K562 (cell line): ENCODE data around the gene RAPSN. TPM values are rescaled to one million over a fixed set of nuclear protein-coding genes. Genes with fewer than 3 reads are reported as not detected.

ENCODE experiments used
- DLX4 ChIP-seq: fragments of 250-450 bp; sonication (Bioruptor Pico); IDR thresholded peaks from 2 replicates; pipeline ENCODE4 v1.6.1; 2021; ENCODE audit warnings: mild to moderate bottlenecking
- FIP1L1 ChIP-seq: fragments of 200-400 bp; formaldehyde crosslinking; IDR thresholded peaks from 2 replicates; pipeline ENCODE4 v1.6.1; 2018; ENCODE audit warnings: mild to moderate bottlenecking, low read depth, low read length; ENCODE audit not compliant: poor library complexity, severe bottlenecking
- FOXM1 ChIP-seq, 2 experiments: fragments of 450-650 bp in 1 of 2; sonication (generic) in 1 of 2; formaldehyde crosslinking in 1 of 2; IDR thresholded peaks; 2 replicates each; pipeline versions ENCODE4 v1.6.1 to v1.9.0; 2017 to 2022; ENCODE audit warnings: low read depth in 2 of 2, mild to moderate bottlenecking in 2 of 2, missing genetic modification reagents in 1 of 2, moderate library complexity in 1 of 2
- HDAC1 ChIP-seq, 2 experiments: fragments of 450-650 bp; IDR thresholded peaks; 2 replicates each; pipeline ENCODE4 v1.6.1; 2016 to 2017; ENCODE audit warnings: inconsistent platforms in 1 of 2, mild to moderate bottlenecking in 1 of 2, moderate library complexity in 1 of 2
- HNRNPK ChIP-seq: fragments of 200-400 bp; formaldehyde crosslinking; IDR thresholded peaks from one replicate; pipeline ENCODE4 v1.6.1; 2018; ENCODE audit warnings: mild to moderate bottlenecking, low read depth, low read length; ENCODE audit not compliant: poor library complexity, severe bottlenecking
- L3MBTL2 ChIP-seq: fragments of 450-650 bp; IDR thresholded peaks from 2 replicates; pipeline ENCODE4 v1.6.1; 2016; ENCODE audit warnings: mild to moderate bottlenecking, moderate library complexity
- PHB2 ChIP-seq: fragments of 450-650 bp; IDR thresholded peaks from 2 replicates; pipeline ENCODE4 v1.6.1; 2017; ENCODE audit warnings: low read depth
- POLR2AphosphoS2 ChIP-seq: IDR thresholded peaks from 2 replicates; pipeline ENCODE4 v1.6.1; 2012; ENCODE audit warnings: low read length, improper control_type of control experiment
- PRPF4 ChIP-seq: fragments of 200-400 bp; formaldehyde crosslinking; IDR thresholded peaks from one replicate; pipeline ENCODE4 v1.6.1; 2017; ENCODE audit warnings: low read length, low read depth, mild to moderate bottlenecking; ENCODE audit not compliant: insufficient read depth, poor library complexity, severe bottlenecking
- RBM22 ChIP-seq: fragments of 200-400 bp; formaldehyde crosslinking; IDR thresholded peaks from 2 replicates; pipeline ENCODE4 v1.6.1; 2018; ENCODE audit warnings: low read length, low read depth; ENCODE audit not compliant: poor library complexity, severe bottlenecking
- USF1 ChIP-seq: sonication (generic); formaldehyde crosslinking; IDR thresholded peaks from 2 replicates; pipeline ENCODE4 v1.9.0; 2022; ENCODE audit warnings: mild to moderate bottlenecking, missing genetic modification reagents
- ZBTB11 ChIP-seq, 3 experiments: fragments of 200-800 bp in 1 of 3; fragments of 250-450 bp in 1 of 3; fragments of 450-650 bp in 1 of 3; sonication (Bioruptor Pico) in 1 of 3; sonication (Bioruptor generic) in 1 of 3; formaldehyde crosslinking in 1 of 3; IDR thresholded peaks; 2 replicates each; pipeline versions ENCODE4 v1.6.1 to v1.8.0; 2016 to 2022; ENCODE audit warnings: mild to moderate bottlenecking in 2 of 3, missing genetic modification characterization in 2 of 3, missing compliant biosample characterization in 1 of 3, moderate library complexity in 1 of 3
- ZNF121 ChIP-seq: sonication (generic); formaldehyde crosslinking; conservative IDR thresholded peaks from 2 replicates; pipeline ENCODE4 v1.8.0; 2022; ENCODE audit warnings: missing genetic modification reagents
- ZNF740 ChIP-seq, 3 experiments: fragments of 200-800 bp in 1 of 3; sonication (Bioruptor generic) in 1 of 3; sonication (generic) in 1 of 3; formaldehyde crosslinking in 1 of 3; IDR thresholded peaks; 2 replicates each; pipeline versions ENCODE4 v1.6.1 to v1.8.0; 2016 to 2022; ENCODE audit warnings: mild to moderate bottlenecking in 2 of 3, missing compliant biosample characterization in 2 of 3, missing genetic modification characterization in 2 of 3, missing genetic modification reagents in 1 of 3
- polyA plus RNA-seq, 8 experiments: library from polyadenylated mRNA; depleted of rRNA in 4 of 8; stranded (reverse) in 5 of 8; unstranded in 3 of 8; fragments of >200 nt; fragmentation: Nextera tagmentation in 2 of 8; fragmentation: Illumina TruSeq in 1 of 8; extraction: Ambion mirVana in 2 of 8; extraction: Trizol in 1 of 8; gene quantifications; 2 replicates each; pipeline versions ENCODE4 v1.2.1 to v1.2.3, GENCODE V29; 2011 to 2014; ENCODE audit warnings: inconsistent platforms in 1 of 8, missing spikeins in 1 of 8
- total RNA-seq, 7 experiments: library from RNA; depleted of rRNA in 6 of 7; stranded (reverse); fragments of >200 nt in 6 of 7; fragmentation: Illumina TruSeq in 2 of 7; extraction: Trizol in 2 of 7; gene quantifications; 2 replicates each; pipeline versions ENCODE4 v1.2.1 to v1.2.3, GENCODE V29; 2011 to 2021; ENCODE audit warnings: low replicate concordance in 1 of 7

RAPSN gene
- total and polyA plus RNA-seq, 9 of the 15 experiments (the other 6 are each of a cell fraction or from before 2014, with no cell fraction given), result 0.06 to 0.11 TPM; not detected in 7

- TF ChIP-seq HDAC1 (IDR thresholded peaks at IDR 0.05) (peak in 1 of 2 experiments; percentile 39; a peak in 2 of 4 replicates), DLX4 (CRISPR knock-in tag) (no peak), L3MBTL2 (no peak), ZNF121 (CRISPR knock-in tag) (no peak), ZNF740 (CRISPR knock-in tag; IDR thresholded peaks at IDR 0.05) (no peak), ZNF740 (tag; IDR thresholded peaks at IDR 0.05) (no peak), FOXM1 (IDR thresholded peaks at IDR 0.05; ENCODE audit: low read depth) (no peak), FOXM1 (CRISPR knock-in tag; IDR thresholded peaks at IDR 0.05; ENCODE audit: low read depth) (peak; percentile 15; the same call in 1 of the 2 replicates), ZBTB11 (CRISPR knock-in tag; IDR thresholded peaks at IDR 0.05) (peak in 1 of 3 experiments; percentile 94; a peak in 2 of 6 replicates), USF1 (CRISPR knock-in tag) (peak; percentile 16), PHB2 (0 out of 2 replicates have a peak, but pooled peaks have one; percentile 15), RBM22 (peak; percentile 9), POLR2AphosphoS2 (no peak), PRPF4 (peak; percentile 0), FIP1L1 (peak; percentile 14), HNRNPK (peak; percentile 1)
These were observed 40.1 kb downstream of the RAPSN start (continued) for GRCh38 chr11:47408598-47409439.
